SK-N-MC (cell line): ENCODE results near the gene GALNT15.

Experiments
- EZH2 ChIP-seq: fragments of 200-600 bp; sonication (generic); IDR thresholded peaks from one replicate; pipeline ENCODE4 v1.6.1; 2017; ENCODE audit warnings: antibody characterized with exemption
- FOXP2 ChIP-seq: optimal IDR thresholded peaks from 2 replicates; pipeline ENCODE3; 2011; ENCODE audit warnings: mild to moderate bottlenecking, moderate library complexity; ENCODE audit not compliant: insufficient read depth; ENCODE audit errors: extremely low read length, control extremely low read depth
- POLR2AphosphoS5 ChIP-seq: IDR thresholded peaks from 2 replicates; pipeline ENCODE4 v1.6.1; 2012; ENCODE audit warnings: mild to moderate bottlenecking, low read depth, low read length, borderline replicate concordance

GRCh38 chr3:16253601-16254000 is 79.1 kb downstream of the GALNT15 start:
- TF ChIP-seq EZH2 (no peak), FOXP2 (no peak), POLR2AphosphoS5 (no peak)
